Naive B cell (primary cell): ENCODE measurements around the gene AP3M1. TPM values are rescaled to one million over a fixed set of nuclear protein-coding genes. Genes with fewer than 3 reads are reported as not detected.
A peak's percentile ranks its signal among the peaks of the same experiment; 100 is the strongest.

Experiments
- ATAC-seq, 2 donors: fragments of 150-1000 bp; cut with Tn5 transposase; 2 replicates each; pipeline ENCODE4 v1.10.0; 2021; ENCODE audit warnings: low read depth in 2 of 2, mild to moderate bottlenecking in 2 of 2, moderate library complexity in 2 of 2
- DNase-seq: peaks from one replicate; pipeline ENCODE4 v3.0.0; 2022
- H3K27ac Mint-ChIP-seq, 6 donors: one replicate each; pipeline ENCODE4 v1.8.0; 2020 to 2022; ENCODE audit warnings: mild to moderate bottlenecking in 6 of 6, mixed read lengths in 6 of 6, moderate library complexity in 5 of 6, inconsistent platforms in 2 of 6
- H3K27me3 Mint-ChIP-seq, 3 donors: one replicate each; pipeline ENCODE4 v1.8.0; 2021 to 2022; ENCODE audit warnings: mixed read lengths in 3 of 3, mild to moderate bottlenecking in 1 of 3
- H3K36me3 Mint-ChIP-seq, 2 donors: one replicate each; pipeline ENCODE4 v1.8.0; 2020 to 2022; ENCODE audit warnings: mixed read lengths in 2 of 2, inconsistent platforms in 1 of 2, mild to moderate bottlenecking in 1 of 2
- H3K4me1 Mint-ChIP-seq, 3 donors: one replicate each; pipeline ENCODE4 v1.8.0; 2020 to 2022; ENCODE audit warnings: mixed read lengths in 3 of 3, inconsistent platforms in 1 of 3, mild to moderate bottlenecking in 1 of 3, moderate library complexity in 1 of 3
- H3K4me3 Mint-ChIP-seq, 8 donors: one replicate each; pipeline ENCODE4 v1.8.0; 2020 to 2022; ENCODE audit warnings: mild to moderate bottlenecking in 8 of 8, mixed read lengths in 8 of 8, moderate library complexity in 8 of 8, inconsistent platforms in 2 of 8
- H3K9me3 Mint-ChIP-seq, 7 donors: one replicate each; pipeline ENCODE4 v1.8.0; 2020 to 2022; ENCODE audit warnings: mixed read lengths in 7 of 7, mild to moderate bottlenecking in 5 of 7, inconsistent platforms in 2 of 7, moderate library complexity in 1 of 7
- polyA plus RNA-seq, 6 donors: library from polyadenylated mRNA; unstranded; fragments of 300-500 nt; fragmentation: Illumina TruSeq; gene quantifications; one replicate each; pipeline ENCODE4 v1.2.3, GENCODE V29; 2021; ENCODE audit warnings: low read depth in 6 of 6

AP3M1 gene
- polyA plus RNA-seq, 6 donors from 2014 or later: 28.8 to 40.8 (median 32.9) TPM

GRCh38 chr10:74099420-74099819 lies 51.2 kb downstream of the AP3M1 start:
- DNase-seq (no peak), ATAC-seq (no peak)
- Mint-ChIP-seq H3K4me1 (peaks cover 16 to 21% (median 20%) of the 10 kb centered on the region in 3 donors), H3K9me3 (no peaks in the 10 kb centered on the region), H3K27me3 (no peaks in the 10 kb centered on the region), H3K4me3 (no peak overlapping the region), H3K27ac (peak overlapping the region in 3 of 6 donors; percentile 12 to 72 (median 34)), H3K36me3 (peaks cover 31 to 33% of the 10 kb centered on the region in 2 donors)

GRCh38 chr10:74097776-74098175 lies 52.9 kb downstream of the AP3M1 start:
- H3K27ac Mint-ChIP-seq: peak overlapping the region in 1 of 6 donors; percentile 32
- no peak overlapping the region for H3K4me3 Mint-ChIP-seq
- peaks cover 26 to 27% of the 10 kb centered on the region in 2 donors for H3K36me3 Mint-ChIP-seq
- no peaks in the 10 kb centered on the region for H3K9me3 Mint-ChIP-seq
- H3K27me3 Mint-ChIP-seq: no peaks in the 10 kb centered on the region
- peaks cover 16 to 21% (median 20%) of the 10 kb centered on the region in 3 donors for H3K4me1 Mint-ChIP-seq
- DNase-seq (no peak), ATAC-seq (no peak)

- H3K27me3 Mint-ChIP-seq: no peaks in the 10 kb centered on the region
- peak; percentile 97 to 98 for ATAC-seq
- H3K27ac Mint-ChIP-seq: peak overlapping the region in 5 of 6 donors; percentile 22 to 90 (median 74)
- peaks cover 16 to 21% (median 20%) of the 10 kb centered on the region in 3 donors for H3K4me1 Mint-ChIP-seq
- peaks cover 26 to 27% of the 10 kb centered on the region in 2 donors for H3K36me3 Mint-ChIP-seq
- peak; percentile 33 for DNase-seq
- no peaks in the 10 kb centered on the region for H3K9me3 Mint-ChIP-seq
- H3K4me3 Mint-ChIP-seq: peak overlapping the region in 2 of 8 donors; percentile 11 to 24
These were observed 53.9 kb downstream of the AP3M1 start for GRCh38 chr10:74096777-74097176.

GRCh38 chr10:74094231-74094630 lies 56.4 kb downstream of the AP3M1 start:
- H3K27ac Mint-ChIP-seq: peak overlapping the region in 1 of 6 donors; percentile 49
- peaks cover 16 to 21% (median 16%) of the 10 kb centered on the region in 3 donors for H3K4me1 Mint-ChIP-seq
- H3K27me3 Mint-ChIP-seq: no peaks in the 10 kb centered on the region
- H3K36me3 Mint-ChIP-seq: peaks cover 34 to 36% of the 10 kb centered on the region in 2 donors
- DNase-seq (no peak), ATAC-seq (no peak)
- no peaks in the 10 kb centered on the region for H3K9me3 Mint-ChIP-seq
- H3K4me3 Mint-ChIP-seq: no peak overlapping the region

- H3K9me3 Mint-ChIP-seq: no peaks in the 10 kb centered on the region
- H3K36me3 Mint-ChIP-seq: peaks cover 30 to 35% of the 10 kb centered on the region in 2 donors
- DNase-seq: no peak
- H3K4me3 Mint-ChIP-seq: no peak overlapping the region
- H3K27me3 Mint-ChIP-seq: no peaks in the 10 kb centered on the region
- no peak for ATAC-seq
- peak overlapping the region in 1 of 6 donors; percentile 26 for H3K27ac Mint-ChIP-seq
- peaks cover 14 to 21% (median 16%) of the 10 kb centered on the region in 3 donors for H3K4me1 Mint-ChIP-seq
These were observed 57.0 kb downstream of the AP3M1 start for GRCh38 chr10:74093530-74094164.

GRCh38 chr10:74092372-74092771 lies 58.3 kb downstream of the AP3M1 start:
- no peak for DNase-seq

GRCh38 chr10:74088722-74089121 lies 61.9 kb downstream of the AP3M1 start:
- ATAC-seq (no peak), DNase-seq (no peak)
- Mint-ChIP-seq H3K27me3 (no peaks in the 10 kb centered on the region), H3K4me3 (no peak overlapping the region), H3K9me3 (no peaks in the 10 kb centered on the region), H3K4me1 (no peaks in the 10 kb centered on the region), H3K27ac (no peak overlapping the region), H3K36me3 (peaks cover 14 to 15% of the 10 kb centered on the region in 2 donors)

More at GRCh38 chr10:74092372-74092771, 58.3 kb downstream of the AP3M1 start:
- Mint-ChIP-seq H3K36me3 (peaks cover 20 to 28% of the 10 kb centered on the region in 2 donors), H3K4me1 (peaks cover 9 to 12% (median 9%) of the 10 kb centered on the region in 3 donors), H3K27ac (no peak overlapping the region), H3K27me3 (no peaks in the 10 kb centered on the region), H3K4me3 (no peak overlapping the region), H3K9me3 (no peaks in the 10 kb centered on the region)
- no peak for ATAC-seq

- no peaks in the 10 kb centered on the region for H3K9me3 Mint-ChIP-seq
- ATAC-seq (no peak), DNase-seq (no peak)
- H3K4me1 Mint-ChIP-seq: peaks cover under 1 to 2% (median under 1%) of the 10 kb centered on the region in 3 donors
- H3K4me3 Mint-ChIP-seq: no peak overlapping the region
- peaks cover 15 to 23% of the 10 kb centered on the region in 2 donors for H3K36me3 Mint-ChIP-seq
- H3K27ac Mint-ChIP-seq: peak overlapping the region in 1 of 6 donors; percentile 24
- no peaks in the 10 kb centered on the region for H3K27me3 Mint-ChIP-seq
These were observed 64.3 kb downstream of the AP3M1 start for GRCh38 chr10:74086317-74086716.

- no peak overlapping the region for H3K27ac Mint-ChIP-seq
- ATAC-seq (no peak), DNase-seq (no peak)
- H3K36me3 Mint-ChIP-seq: peaks cover 9 to 18% of the 10 kb centered on the region in 2 donors
- H3K27me3 Mint-ChIP-seq: no peaks in the 10 kb centered on the region
- peaks cover 5 to 8% (median 6%) of the 10 kb centered on the region in 3 donors for H3K4me1 Mint-ChIP-seq
- H3K9me3 Mint-ChIP-seq: no peaks in the 10 kb centered on the region
- H3K4me3 Mint-ChIP-seq: no peak overlapping the region
These were observed 65.7 kb downstream of the AP3M1 start for GRCh38 chr10:74084955-74085354.

- no peaks in the 10 kb centered on the region for H3K27me3 Mint-ChIP-seq
- H3K36me3 Mint-ChIP-seq: peaks cover 0 to 9% of the 10 kb centered on the region in 2 donors
- no peak overlapping the region for H3K4me3 Mint-ChIP-seq
- no peaks in the 10 kb centered on the region for H3K9me3 Mint-ChIP-seq
- no peak for ATAC-seq
- H3K4me1 Mint-ChIP-seq: peaks cover 11 to 20% (median 13%) of the 10 kb centered on the region in 3 donors
- H3K27ac Mint-ChIP-seq: no peak overlapping the region
- DNase-seq: no peak
These were observed 67.3 kb downstream of the AP3M1 start for GRCh38 chr10:74083304-74083703.

GRCh38 chr10:74081941-74082718 lies 68.5 kb downstream of the AP3M1 start:
- ATAC-seq: no peak
- H3K4me3 Mint-ChIP-seq: no peak overlapping the region
- DNase-seq: no peak
- no peaks in the 10 kb centered on the region for H3K27me3 Mint-ChIP-seq
- H3K9me3 Mint-ChIP-seq: no peaks in the 10 kb centered on the region
- no peak overlapping the region for H3K27ac Mint-ChIP-seq
- peaks cover 0 to 9% of the 10 kb centered on the region in 2 donors for H3K36me3 Mint-ChIP-seq
- peaks cover 15 to 25% (median 17%) of the 10 kb centered on the region in 3 donors for H3K4me1 Mint-ChIP-seq

GRCh38 chr10:74081192-74081803 lies 69.3 kb downstream of the AP3M1 start:
- H3K27ac Mint-ChIP-seq: no peak overlapping the region
- peaks cover 0 to 9% of the 10 kb centered on the region in 2 donors for H3K36me3 Mint-ChIP-seq
- no peaks in the 10 kb centered on the region for H3K9me3 Mint-ChIP-seq
- DNase-seq (peak; percentile 38), ATAC-seq (peak in 1 of 2 donors; percentile 51)
- peaks cover 15 to 27% (median 17%) of the 10 kb centered on the region in 3 donors for H3K4me1 Mint-ChIP-seq
- no peak overlapping the region for H3K4me3 Mint-ChIP-seq
- H3K27me3 Mint-ChIP-seq: no peaks in the 10 kb centered on the region

- Mint-ChIP-seq H3K4me1 (peaks cover 25 to 38% (median 26%) of the 10 kb centered on the region in 3 donors), H3K9me3 (no peaks in the 10 kb centered on the region), H3K36me3 (peaks cover 0 to 9% of the 10 kb centered on the region in 2 donors), H3K27ac (peak overlapping the region in 2 of 6 donors; percentile 15 to 26), H3K4me3 (no peak overlapping the region), H3K27me3 (no peaks in the 10 kb centered on the region)
- ATAC-seq: peak; percentile 76 to 84
- peak; percentile 25 for DNase-seq
These were observed 70.6 kb downstream of the AP3M1 start for GRCh38 chr10:74079936-74080590.
